GM12875 (cell line): Measurements from ENCODE around the gene TSC2.

Source experiments
- H3K4me3 ChIP-seq: one replicate; pipeline ENCODE4 v1.5.1; 2011; ENCODE audit warnings: low read depth, low read length, control low read depth
- TF ChIP-seq, protein P1 (sequence below): IDR thresholded peaks from 2 replicates; pipeline ENCODE4 v1.5.1; 2011; ENCODE audit warnings: low read depth, mild to moderate bottlenecking, control low read depth, inconsistent platforms, low read length, moderate library complexity, borderline replicate concordance; ENCODE audit not compliant: insufficient read depth

Gene TSC2

DNA sequence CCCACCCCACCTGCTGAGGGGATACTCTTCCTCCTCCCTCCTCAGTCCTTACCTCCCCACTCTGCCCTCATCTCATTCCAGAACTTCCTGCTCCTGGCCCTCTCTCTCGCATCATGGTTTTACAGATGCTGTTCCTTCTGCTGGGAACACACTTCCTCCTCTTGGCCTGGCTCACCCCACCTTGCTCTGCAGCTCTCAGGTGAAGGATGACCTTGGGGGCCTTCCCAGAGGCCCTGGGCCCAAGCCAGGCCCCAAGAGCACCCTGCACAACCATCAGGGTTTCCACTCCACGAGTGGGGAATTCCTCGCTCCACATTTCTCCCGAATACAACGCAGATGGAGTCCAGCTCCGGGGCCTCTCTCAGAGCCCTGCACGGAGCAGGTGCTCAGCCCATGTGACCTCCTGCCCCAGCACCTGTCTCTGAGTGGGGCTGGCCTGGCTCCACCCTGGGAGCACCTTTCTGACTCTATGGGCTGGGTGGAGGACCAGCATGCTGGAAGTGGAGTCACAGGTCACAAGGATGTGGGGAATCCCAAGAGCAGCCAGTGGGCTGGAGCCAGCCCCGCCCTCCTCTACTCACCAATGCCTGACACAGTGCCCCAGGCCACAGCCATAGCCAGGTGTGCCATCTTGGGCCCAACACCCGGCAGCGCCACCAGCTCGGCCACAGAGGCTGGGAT lies 4.7 kb upstream of the TSC2 start:
- no peak overlapping the region for H3K4me3 ChIP-seq
- TF ChIP-seq, protein P1, sequence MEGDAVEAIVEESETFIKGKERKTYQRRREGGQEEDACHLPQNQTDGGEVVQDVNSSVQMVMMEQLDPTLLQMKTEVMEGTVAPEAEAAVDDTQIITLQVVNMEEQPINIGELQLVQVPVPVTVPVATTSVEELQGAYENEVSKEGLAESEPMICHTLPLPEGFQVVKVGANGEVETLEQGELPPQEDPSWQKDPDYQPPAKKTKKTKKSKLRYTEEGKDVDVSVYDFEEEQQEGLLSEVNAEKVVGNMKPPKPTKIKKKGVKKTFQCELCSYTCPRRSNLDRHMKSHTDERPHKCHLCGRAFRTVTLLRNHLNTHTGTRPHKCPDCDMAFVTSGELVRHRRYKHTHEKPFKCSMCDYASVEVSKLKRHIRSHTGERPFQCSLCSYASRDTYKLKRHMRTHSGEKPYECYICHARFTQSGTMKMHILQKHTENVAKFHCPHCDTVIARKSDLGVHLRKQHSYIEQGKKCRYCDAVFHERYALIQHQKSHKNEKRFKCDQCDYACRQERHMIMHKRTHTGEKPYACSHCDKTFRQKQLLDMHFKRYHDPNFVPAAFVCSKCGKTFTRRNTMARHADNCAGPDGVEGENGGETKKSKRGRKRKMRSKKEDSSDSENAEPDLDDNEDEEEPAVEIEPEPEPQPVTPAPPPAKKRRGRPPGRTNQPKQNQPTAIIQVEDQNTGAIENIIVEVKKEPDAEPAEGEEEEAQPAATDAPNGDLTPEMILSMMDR: no peak

DNA sequence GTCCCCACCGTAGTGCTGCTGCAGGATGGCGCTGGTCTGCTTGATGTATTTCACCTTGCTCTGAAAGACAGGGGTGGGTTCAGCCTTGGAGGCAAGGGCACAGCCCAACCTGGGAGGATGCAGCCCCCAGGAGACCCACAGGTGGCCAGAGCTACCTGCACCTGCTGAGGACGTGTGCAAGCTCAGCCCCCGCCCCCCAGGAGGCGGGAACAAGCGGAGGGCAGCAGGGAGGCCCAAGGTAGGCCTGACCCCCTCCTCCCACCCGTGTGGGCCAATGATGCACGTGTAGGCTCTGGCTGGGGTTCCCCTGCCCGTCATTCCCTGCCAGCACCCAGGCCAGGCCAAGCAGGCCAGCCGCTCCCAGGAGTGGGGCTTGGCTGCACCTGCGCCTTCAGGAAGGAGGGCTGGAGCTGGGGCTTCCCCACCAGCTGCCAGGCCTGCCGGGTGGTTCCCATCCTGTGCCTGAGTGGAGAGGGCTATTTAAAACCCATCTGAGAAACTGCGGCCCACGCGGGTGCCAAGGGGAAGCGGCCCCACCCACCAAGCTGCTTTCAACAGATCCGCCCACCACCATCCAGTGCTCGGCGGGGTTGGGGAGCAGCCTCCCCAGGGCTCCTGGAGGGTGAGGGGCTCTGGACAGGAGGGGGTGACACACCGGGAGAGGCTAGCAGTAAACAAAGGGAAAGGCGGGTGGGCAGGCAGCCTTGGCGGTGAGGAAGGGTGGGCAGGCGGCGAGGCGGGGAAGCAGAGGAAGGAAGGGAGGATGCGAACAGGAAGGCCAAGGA lies 3.9 kb upstream of the TSC2 start:
- TF ChIP-seq, protein P1: no peak
- H3K4me3 ChIP-seq: no peak overlapping the region

DNA sequence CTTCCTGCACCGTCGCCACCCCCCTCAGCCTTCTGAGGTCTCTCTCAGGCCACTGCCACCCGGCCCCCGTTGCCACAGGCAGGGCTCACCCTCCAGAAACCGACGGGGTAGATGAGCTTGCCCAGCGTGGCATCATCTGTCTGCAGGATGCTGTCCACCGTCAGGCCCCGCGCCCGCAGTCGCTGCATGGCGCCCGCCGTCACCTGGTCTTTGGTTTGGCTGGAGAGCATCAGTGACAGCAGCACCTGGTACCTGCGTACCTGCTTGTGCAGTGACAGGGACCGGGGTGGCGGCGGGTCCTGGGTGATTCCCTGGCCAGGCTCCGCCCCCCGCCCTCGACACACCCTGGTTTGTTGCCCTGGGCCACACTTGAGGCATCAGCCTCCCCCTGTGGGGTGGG lies 3.2 kb upstream of the TSC2 start:
- H3K4me3 ChIP-seq: no peak overlapping the region
- TF ChIP-seq, protein P1: no peak

DNA sequence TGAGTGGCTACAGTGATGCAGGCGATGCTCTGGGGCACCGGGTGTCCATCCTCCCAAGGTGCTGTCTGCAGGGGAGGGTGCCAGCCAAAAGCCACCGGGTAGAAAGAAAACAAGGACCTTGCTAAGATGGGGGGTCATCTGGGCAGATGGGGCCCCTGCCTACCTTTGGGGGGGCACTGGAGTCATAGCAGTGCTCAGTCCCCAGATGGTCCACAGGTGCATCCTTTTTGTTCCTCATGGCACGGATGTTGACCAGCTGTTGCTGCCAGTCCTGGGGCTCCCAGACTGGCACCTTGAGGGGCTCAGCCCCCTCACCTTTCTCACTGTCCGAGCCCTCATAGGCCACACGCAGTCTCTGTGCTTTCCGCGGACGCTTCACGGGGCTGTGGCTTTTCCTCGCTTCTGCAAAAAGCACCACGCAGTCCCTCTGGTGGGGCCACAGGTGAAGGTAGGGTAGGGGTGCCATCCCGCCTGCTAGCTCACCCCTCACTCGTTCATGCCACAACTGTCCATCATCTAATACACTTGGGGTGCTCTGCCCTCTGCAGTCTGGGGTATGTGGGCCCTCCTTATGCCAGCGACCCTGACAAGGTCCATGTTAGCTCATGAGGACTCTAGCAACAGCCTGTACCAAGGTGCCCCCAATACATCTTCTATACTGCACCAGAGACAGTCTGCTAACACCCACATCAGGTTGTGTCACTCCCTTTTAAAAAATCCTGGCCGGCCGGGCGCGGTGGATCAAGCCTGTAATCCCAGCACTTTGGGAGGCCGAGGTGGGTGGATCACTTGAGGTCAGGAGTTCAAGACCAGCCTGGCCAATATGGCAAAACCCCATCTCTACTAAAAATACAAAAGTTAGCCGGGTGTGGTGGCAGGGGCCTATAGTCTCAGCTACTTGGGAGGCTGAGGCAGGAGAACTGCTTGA lies 1.6 kb upstream of the TSC2 start:
- TF ChIP-seq, protein P1: no peak
- H3K4me3 ChIP-seq: no peak overlapping the region

DNA sequence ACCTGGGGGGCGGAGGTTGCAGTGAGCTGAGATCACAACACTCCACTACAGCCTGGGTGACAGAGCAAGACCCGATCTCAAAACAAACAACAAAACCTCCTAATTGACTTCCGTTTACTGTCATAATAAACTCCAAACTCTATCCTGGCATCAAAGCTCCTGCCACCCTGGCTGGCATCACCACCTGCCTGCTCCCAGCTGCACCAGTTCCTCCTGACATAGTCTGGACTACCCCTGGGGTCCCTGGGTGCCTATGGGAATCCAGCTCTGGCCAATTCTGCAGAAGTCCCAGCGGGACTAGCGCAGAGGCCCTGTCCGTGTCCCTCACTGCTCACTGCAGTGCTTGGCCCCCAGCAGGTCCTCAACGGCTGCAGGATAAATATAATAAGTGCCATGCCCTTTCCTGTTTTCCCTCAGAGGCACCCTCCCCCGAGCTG lies 874 bp upstream of the TSC2 start:
- H3K4me3 ChIP-seq: peak overlapping the region; percentile 87
- TF ChIP-seq, protein P1: no peak

DNA sequence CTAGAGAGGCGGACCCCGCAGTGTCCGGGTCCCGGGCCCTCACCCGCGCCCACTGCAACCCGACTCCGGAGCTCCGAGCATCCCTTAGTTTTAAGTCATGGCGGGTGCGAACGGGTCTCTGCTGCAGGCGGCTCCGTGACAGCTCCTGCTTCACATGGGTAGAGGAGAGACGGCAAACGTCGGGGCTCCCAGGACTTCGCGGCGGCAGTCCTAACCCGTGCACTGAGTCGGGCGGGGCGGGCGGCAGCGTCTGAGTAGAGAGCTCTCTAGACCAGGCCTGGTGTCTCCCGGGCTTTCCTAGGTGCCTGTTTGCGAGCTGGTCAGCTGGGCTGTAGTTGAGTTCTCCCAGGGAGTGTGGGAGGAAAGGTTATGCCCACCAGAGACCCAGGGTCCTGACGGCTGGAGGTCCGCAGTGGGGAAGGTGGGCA lies 345 bp downstream of the TSC2 start:
- peak overlapping the region; percentile 87 for H3K4me3 ChIP-seq
- TF ChIP-seq, protein P1: no peak
